Measurements from ENCODE around the gene KIF5A. TPM values are rescaled to one million over a fixed set of nuclear protein-coding genes. Genes with fewer than 3 reads are reported as not detected.

KIF5A gene
- total and polyA plus RNA-seq, 2 donors (not counting 1 experiment from before 2014, with no cell fraction given): 0.09 to 0.67 TPM

- Histone ChIP-seq H3K27me3 (replicated peaks in 1 of 4; ENCODE audit: control extremely low read depth in 1 of 4, control insufficient read depth in 3 of 4, insufficient read depth in 4 of 4, low read length in 3 of 4) (peaks cover 0 to 7% (median 2%) of the 10 kb centered on the region in 4 experiments), H4K20me1 (ENCODE audit: control insufficient read depth, insufficient read depth, low read length, poor library complexity, severe bottlenecking) (peaks cover 3% of the 10 kb centered on the region), H3K79me2 (ENCODE audit: control insufficient read depth, insufficient read depth, low read length) (peaks cover 15% of the 10 kb centered on the region), H3K9me3 (ENCODE audit: control extremely low read depth in 1 of 3, control insufficient read depth in 2 of 3, insufficient read depth in 1 of 3, low read length in 2 of 3) (no peaks in the 10 kb centered on the region), H3K36me3 (replicated peaks in 1 of 2; ENCODE audit: control extremely low read depth in 1 of 2, control insufficient read depth in 1 of 2, extremely low read depth in 1 of 2, insufficient read depth in 2 of 2, low read length in 1 of 2) (peaks cover 15 to 36% of the 10 kb centered on the region in 2 experiments), H3K4me2 (replicated peaks; ENCODE audit: low read depth, low read length, poor library complexity, severe bottlenecking) (no peak overlapping the region), H3K27ac (ENCODE audit: low read length in 2 of 2) (no peak overlapping the region), H3K4me1 (ENCODE audit: control insufficient read depth in 2 of 2, insufficient read depth in 2 of 2, low read length in 2 of 2) (peaks cover 14 to 21% of the 10 kb centered on the region in 2 donors), H2AFZ (ENCODE audit: insufficient read depth, low read depth, low read length, poor library complexity, severe bottlenecking) (no peak overlapping the region), H3K4me3 (ENCODE audit: control extremely low read depth in 1 of 5, extremely low read depth in 1 of 5, insufficient read depth in 1 of 5, low read depth in 2 of 5, low read length in 4 of 5) (no peak overlapping the region), H3K9ac (ENCODE audit: low read length) (no peak overlapping the region)
- ChIA-PET CTCF (interaction anchor here (1.1 to 3.7 kb wide), 6 partner anchors 10 to 40 kb away, joined by 3 to 32 read pairs (median 6); partner anchors contain the start of gene B4GALNT1), POLR2A (interaction anchor here (0.7 kb wide), 1 partner anchor 28 kb away, joined by 3 read pairs; no protein-coding TSS in a partner anchor)
- no peak overlapping the region for H3K4me3 Mint-ChIP-seq
- TF ChIP-seq EZH2 (IDR thresholded peaks at IDR 0.05; ENCODE audit: borderline replicate concordance, insufficient read depth, low read depth, low read length, poor library complexity, severe bottlenecking): no peak
- TF ChIP-seq, protein P1, sequence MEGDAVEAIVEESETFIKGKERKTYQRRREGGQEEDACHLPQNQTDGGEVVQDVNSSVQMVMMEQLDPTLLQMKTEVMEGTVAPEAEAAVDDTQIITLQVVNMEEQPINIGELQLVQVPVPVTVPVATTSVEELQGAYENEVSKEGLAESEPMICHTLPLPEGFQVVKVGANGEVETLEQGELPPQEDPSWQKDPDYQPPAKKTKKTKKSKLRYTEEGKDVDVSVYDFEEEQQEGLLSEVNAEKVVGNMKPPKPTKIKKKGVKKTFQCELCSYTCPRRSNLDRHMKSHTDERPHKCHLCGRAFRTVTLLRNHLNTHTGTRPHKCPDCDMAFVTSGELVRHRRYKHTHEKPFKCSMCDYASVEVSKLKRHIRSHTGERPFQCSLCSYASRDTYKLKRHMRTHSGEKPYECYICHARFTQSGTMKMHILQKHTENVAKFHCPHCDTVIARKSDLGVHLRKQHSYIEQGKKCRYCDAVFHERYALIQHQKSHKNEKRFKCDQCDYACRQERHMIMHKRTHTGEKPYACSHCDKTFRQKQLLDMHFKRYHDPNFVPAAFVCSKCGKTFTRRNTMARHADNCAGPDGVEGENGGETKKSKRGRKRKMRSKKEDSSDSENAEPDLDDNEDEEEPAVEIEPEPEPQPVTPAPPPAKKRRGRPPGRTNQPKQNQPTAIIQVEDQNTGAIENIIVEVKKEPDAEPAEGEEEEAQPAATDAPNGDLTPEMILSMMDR (IDR thresholded peaks at IDR 0.05): no peak
- intact Hi-C loops (cut with micrococcal nuclease): no loop called here
- no peaks in the 10 kb centered on the region for H3K9me3 Mint-ChIP-seq (ENCODE audit: insufficient read depth)
- DNase-seq: no peak
- 100% methylated on average over 2 of the region's 4 CpGs for WGBS (ENCODE audit: insufficient coverage)
- H3K4me1 Mint-ChIP-seq: peaks cover 26% of the 10 kb centered on the region
- ATAC-seq (ENCODE audit: low read depth): no peak
- H3K27me3 Mint-ChIP-seq: peaks cover 3% of the 10 kb centered on the region
- no peak overlapping the region for H3K27ac Mint-ChIP-seq
These were observed 43.3 kb downstream of the KIF5A start for GRCh38 chr12:57593187-57593586.

DNA sequence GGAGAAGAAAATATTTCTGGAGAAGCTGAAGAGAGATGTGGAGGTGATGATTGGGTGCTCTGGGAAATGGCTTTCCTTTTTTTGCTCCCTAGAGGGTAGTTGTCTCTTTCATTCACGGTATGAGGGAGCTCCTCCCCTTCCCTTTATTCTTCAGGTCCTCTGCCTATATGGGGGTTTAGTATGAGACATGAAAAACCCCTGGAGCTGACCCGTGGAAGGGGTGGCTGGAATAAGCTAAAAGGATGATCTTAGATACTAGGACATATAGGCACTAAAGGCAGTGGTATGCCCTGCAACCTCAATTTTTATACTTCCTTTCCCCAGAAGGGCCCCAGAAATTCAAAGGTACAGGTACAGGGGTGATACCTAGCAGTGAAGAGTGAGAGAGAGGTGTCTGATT is 50.6 kb downstream of the KIF5A start:
- H3K36me3 ChIP-seq (replicated peaks in 1 of 2; ENCODE audit: control extremely low read depth in 1 of 2, control insufficient read depth in 1 of 2, extremely low read depth in 1 of 2, insufficient read depth in 2 of 2, low read length in 1 of 2): peaks cover 16 to 54% of the 10 kb centered on the region in 2 experiments
- H3K4me2 ChIP-seq (replicated peaks; ENCODE audit: low read depth, low read length, poor library complexity, severe bottlenecking): no peak overlapping the region
- Mint-ChIP-seq H3K4me1 (peaks cover 17% of the 10 kb centered on the region), H3K27me3 (peaks cover 7% of the 10 kb centered on the region), H3K27ac (no peak overlapping the region), H3K4me3 (no peak overlapping the region), H3K9me3 (ENCODE audit: insufficient read depth) (no peaks in the 10 kb centered on the region)
- H3K4me1 ChIP-seq (ENCODE audit: control insufficient read depth in 2 of 2, insufficient read depth in 2 of 2, low read length in 2 of 2): peaks cover 11% of the 10 kb centered on the region in 2 donors
- no peak overlapping the region for H3K4me3 ChIP-seq (ENCODE audit: control extremely low read depth in 1 of 5, extremely low read depth in 1 of 5, insufficient read depth in 1 of 5, low read depth in 2 of 5, low read length in 4 of 5)
- WGBS (ENCODE audit: insufficient coverage): no CpG with 5 or more reads among the region's 2 CpGs
- no peaks in the 10 kb centered on the region for H3K79me2 ChIP-seq (ENCODE audit: control insufficient read depth, insufficient read depth, low read length)
- H4K20me1 ChIP-seq (ENCODE audit: control insufficient read depth, insufficient read depth, low read length, poor library complexity, severe bottlenecking): no peaks in the 10 kb centered on the region
- CTCF ChIA-PET: interaction anchor here (0.8 to 1.1 kb wide), 3 partner anchors 12 to 21 kb away, joined by 3 read pairs; no protein-coding TSS in a partner anchor
- H3K27ac ChIP-seq (ENCODE audit: low read length in 2 of 2): no peak overlapping the region
- DNase-seq: no peak
- POLR2A ChIA-PET: no interaction called here
- H3K9ac ChIP-seq (ENCODE audit: low read length): no peak overlapping the region
- H2AFZ ChIP-seq (ENCODE audit: insufficient read depth, low read depth, low read length, poor library complexity, severe bottlenecking): no peak overlapping the region
- H3K9me3 ChIP-seq (ENCODE audit: control extremely low read depth in 1 of 3, control insufficient read depth in 2 of 3, insufficient read depth in 1 of 3, low read length in 2 of 3): peaks cover 0 to 9% (median 0%) of the 10 kb centered on the region in 3 donors
- TF ChIP-seq EZH2 (IDR thresholded peaks at IDR 0.05; ENCODE audit: borderline replicate concordance, insufficient read depth, low read depth, low read length, poor library complexity, severe bottlenecking): no peak
- TF ChIP-seq, protein P1 (IDR thresholded peaks at IDR 0.05): no peak
- H3K27me3 ChIP-seq (replicated peaks in 1 of 4; ENCODE audit: control extremely low read depth in 1 of 4, control insufficient read depth in 3 of 4, insufficient read depth in 4 of 4, low read length in 3 of 4): peaks cover 0 to 14% (median 2%) of the 10 kb centered on the region in 4 experiments
- intact Hi-C loops (cut with micrococcal nuclease): no loop called here
- no peak for ATAC-seq (ENCODE audit: low read depth)
